Mesendoderm (in vitro differentiated cells): Measurements from ENCODE around the gene SSUH2.

Source experiments
- DNase-seq: peaks from one replicate; pipeline ENCODE4 v3.0.0; 2013
- H2AK5ac ChIP-seq: 2 replicates; pipeline ENCODE4 v1.6.1; 2013; ENCODE audit warnings: low read length, inconsistent platforms
- H2BK120ac ChIP-seq: 2 replicates; pipeline ENCODE4 v1.6.1; 2013; ENCODE audit warnings: low read depth, mild to moderate bottlenecking, low read length, moderate library complexity, mixed read lengths
- H2BK15ac ChIP-seq: replicated peaks from 2 replicates; pipeline ENCODE4 v1.6.1; 2013; ENCODE audit warnings: low read depth, mild to moderate bottlenecking, moderate library complexity
- H2BK5ac ChIP-seq: 2 replicates; pipeline ENCODE4 v1.6.1; 2013; ENCODE audit warnings: low read length, inconsistent platforms
- H3K18ac ChIP-seq: 2 replicates; pipeline ENCODE4 v1.6.1; 2013; ENCODE audit warnings: mild to moderate bottlenecking, low read length, mixed read lengths
- H3K23ac ChIP-seq: one replicate; pipeline ENCODE4 v1.6.1; 2013; ENCODE audit warnings: low read length
- H3K27ac ChIP-seq: 2 replicates; pipeline ENCODE4 v1.5.1; 2013; ENCODE audit warnings: low read depth, mild to moderate bottlenecking, inconsistent platforms, low read length, moderate library complexity
- H3K27me3 ChIP-seq: 2 replicates; pipeline ENCODE4 v1.6.1; 2013; ENCODE audit warnings: low read length, control low read depth, mild to moderate bottlenecking, inconsistent platforms; ENCODE audit not compliant: insufficient read depth, poor library complexity
- H3K36me3 ChIP-seq: 2 replicates; pipeline ENCODE4 v1.6.1; 2013; ENCODE audit warnings: low read length, inconsistent platforms; ENCODE audit not compliant: control insufficient read depth, insufficient read depth
- H3K4ac ChIP-seq: one replicate; pipeline ENCODE4 v1.6.1; 2013; ENCODE audit warnings: low read depth, mild to moderate bottlenecking, low read length, moderate library complexity
- H3K4me1 ChIP-seq: 2 replicates; pipeline ENCODE4 v1.6.1; 2013; ENCODE audit warnings: low read depth, low read length, inconsistent platforms; ENCODE audit not compliant: control insufficient read depth
- H3K4me2 ChIP-seq: 2 replicates; pipeline ENCODE4 v1.6.1; 2013; ENCODE audit warnings: low read length
- H3K4me3 ChIP-seq: 2 replicates; pipeline ENCODE4 v1.5.1; 2013; ENCODE audit warnings: mild to moderate bottlenecking, low read length
- H3K56ac ChIP-seq: one replicate; pipeline ENCODE4 v1.6.1; 2013; ENCODE audit warnings: low read length
- H3K79me1 ChIP-seq: 2 replicates; pipeline ENCODE4 v1.6.1; 2013; ENCODE audit warnings: low read length, inconsistent platforms
- H3K79me2 ChIP-seq: 2 replicates; pipeline ENCODE4 v1.6.1; 2013; ENCODE audit warnings: mild to moderate bottlenecking, low read length; ENCODE audit not compliant: control insufficient read depth, insufficient read depth
- H3K9ac ChIP-seq: 2 replicates; pipeline ENCODE4 v1.6.1; 2013; ENCODE audit warnings: low read length, inconsistent platforms
- H4K5ac ChIP-seq: one replicate; pipeline ENCODE4 v1.6.1; 2013; ENCODE audit warnings: low read length
- H4K8ac ChIP-seq: one replicate; pipeline ENCODE4 v1.6.1; 2013; ENCODE audit warnings: low read depth, mild to moderate bottlenecking, control low read depth, low read length, moderate library complexity
- WGBS: extraction: QIAGEN DNeasy Blood & Tissue Kit; methylation state at CpG from one replicate; pipeline ENCODE4 v1.1.7; 2013; ENCODE audit warnings: low lambda C conversion rate, missing lambda C conversion rate; ENCODE audit not compliant: insufficient coverage; ENCODE audit errors: extremely low coverage; 5-methylcytosine and 5-hydroxymethylcytosine counted together

The SSUH2 gene

DNA sequence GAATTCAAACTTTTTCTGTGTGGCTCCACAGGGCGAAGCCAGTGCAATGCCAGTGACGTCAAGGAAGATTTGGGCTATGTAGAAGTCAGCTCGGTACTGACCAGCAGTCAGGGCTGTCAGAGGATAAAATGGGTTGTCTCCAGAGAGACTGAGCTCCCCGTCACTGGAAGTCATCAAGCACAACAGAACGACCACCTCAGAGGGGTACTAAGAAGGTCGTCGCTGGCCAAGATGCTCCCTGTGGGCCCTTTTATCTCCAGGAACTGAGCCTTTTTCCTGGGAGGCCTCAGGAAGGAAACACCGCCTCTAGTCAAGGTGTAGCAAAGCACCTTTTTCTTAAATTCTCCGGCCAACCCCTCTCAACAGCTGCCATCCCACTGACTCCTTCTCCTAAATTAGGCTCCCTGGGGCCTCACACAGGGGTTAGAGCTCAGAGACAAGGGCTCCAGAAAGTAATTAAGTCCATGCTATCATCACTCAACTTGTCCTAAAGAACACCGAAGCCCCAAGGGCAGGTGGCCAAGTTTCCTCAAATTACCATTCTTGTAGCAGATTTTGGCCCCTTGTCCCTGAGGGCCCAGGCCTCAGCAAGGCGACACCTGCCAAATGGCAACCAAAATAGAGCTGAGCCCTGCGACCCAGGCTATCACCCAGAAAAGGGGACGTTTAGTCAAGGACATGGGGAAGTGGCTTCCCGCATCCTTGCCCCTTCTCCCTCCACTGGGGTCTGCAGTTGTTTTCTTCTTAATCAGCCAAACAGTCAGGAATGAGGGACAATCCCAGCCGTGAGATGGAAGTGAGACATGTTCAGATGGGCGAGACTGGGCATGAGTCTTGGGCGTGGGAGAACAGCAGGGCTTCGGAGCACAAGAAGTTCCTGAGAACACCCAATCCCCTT is 48.0 kb downstream of the SSUH2 start:
- Histone ChIP-seq H3K4me1 (no peaks in the 10 kb centered on the region), H3K9ac (no peak overlapping the region), H2BK15ac (no peak overlapping the region), H3K4me2 (no peak overlapping the region), H3K79me1 (no peaks in the 10 kb centered on the region), H3K18ac (no peak overlapping the region), H3K4me3 (no peak overlapping the region), H2BK5ac (no peak overlapping the region), H4K5ac (no peak overlapping the region), H3K4ac (no peak overlapping the region), H3K27ac (no peak overlapping the region), H3K23ac (no peak overlapping the region), H2BK120ac (no peak overlapping the region), H3K79me2 (no peaks in the 10 kb centered on the region), H3K36me3 (no peaks in the 10 kb centered on the region), H3K27me3 (no peaks in the 10 kb centered on the region), H3K56ac (no peak overlapping the region), H2AK5ac (no peak overlapping the region), H4K8ac (no peak overlapping the region)
- WGBS, result no CpG with 5 or more reads among the region's 18 CpGs
- DNase-seq, result no peak

DNA sequence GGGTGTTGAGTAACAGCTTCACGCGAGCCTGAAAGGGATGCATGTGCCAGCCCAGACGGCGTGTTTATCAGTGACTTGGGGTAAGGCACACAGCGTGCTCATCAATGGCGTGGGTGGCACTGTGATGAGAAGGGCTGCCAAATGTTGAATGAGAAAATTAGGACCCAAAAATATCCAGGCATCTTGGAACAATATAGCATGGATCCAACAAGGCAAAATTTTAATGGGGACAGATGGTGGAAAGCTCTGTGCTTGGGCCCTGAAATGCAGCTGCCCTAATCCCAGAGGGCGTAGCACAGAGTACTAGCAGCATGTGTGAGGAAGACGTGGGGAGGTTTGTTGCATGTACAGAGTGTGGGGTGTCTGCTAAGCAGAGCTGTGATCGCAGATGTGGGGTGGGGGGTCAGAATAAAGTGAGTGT is 48.9 kb downstream of the SSUH2 start:
- Histone ChIP-seq H3K23ac (no peak overlapping the region), H3K79me1 (no peaks in the 10 kb centered on the region), H3K27me3 (no peaks in the 10 kb centered on the region)

DNA sequence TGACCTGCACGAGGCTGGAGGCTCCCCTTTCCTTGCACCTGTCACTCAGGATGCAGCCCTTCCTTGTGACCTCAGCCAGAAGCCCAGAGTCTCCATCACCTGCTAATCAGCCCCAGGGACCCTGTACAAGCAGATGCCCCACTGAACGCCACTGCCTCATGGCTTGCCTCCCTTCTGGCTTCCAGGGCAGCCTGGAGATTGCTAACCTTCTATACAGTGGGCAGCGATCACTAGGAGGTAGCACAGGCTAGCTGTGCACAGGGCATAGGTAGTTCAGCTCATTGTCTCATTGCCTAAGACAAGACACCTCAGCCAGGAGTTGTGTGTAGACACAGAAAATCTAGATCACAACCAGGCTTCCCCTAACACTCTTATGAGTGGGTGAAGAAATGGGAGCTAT is 49.3 kb downstream of the SSUH2 start:
- Histone ChIP-seq H3K9ac (no peak overlapping the region), H2BK15ac (no peak overlapping the region), H3K18ac (no peak overlapping the region), H3K23ac (no peak overlapping the region), H2BK120ac (no peak overlapping the region), H3K79me2 (no peaks in the 10 kb centered on the region), H3K36me3 (no peaks in the 10 kb centered on the region), H4K5ac (no peak overlapping the region), H3K56ac (no peak overlapping the region), H3K4me1 (no peaks in the 10 kb centered on the region), H3K27me3 (no peaks in the 10 kb centered on the region), H3K4ac (no peak overlapping the region), H3K27ac (no peak overlapping the region), H4K8ac (no peak overlapping the region), H3K4me2 (no peak overlapping the region), H3K4me3 (no peak overlapping the region), H3K79me1 (no peaks in the 10 kb centered on the region), H2AK5ac (no peak overlapping the region), H2BK5ac (no peak overlapping the region)
- DNase-seq, result no peak
- no CpG with 5 or more reads among the region's 3 CpGs for WGBS

More for the DNA sequence above, 48.9 kb downstream of the SSUH2 start:
- Histone ChIP-seq H4K8ac (no peak overlapping the region), H3K4me3 (no peak overlapping the region), H2BK15ac (no peak overlapping the region), H3K4me2 (no peak overlapping the region), H3K4me1 (no peaks in the 10 kb centered on the region), H3K56ac (no peak overlapping the region), H3K79me2 (no peaks in the 10 kb centered on the region), H3K18ac (no peak overlapping the region), H3K9ac (no peak overlapping the region), H3K27ac (no peak overlapping the region), H2BK5ac (no peak overlapping the region), H2AK5ac (no peak overlapping the region), H2BK120ac (no peak overlapping the region), H3K4ac (no peak overlapping the region), H3K36me3 (no peaks in the 10 kb centered on the region), H4K5ac (no peak overlapping the region)
- no peak for DNase-seq
- WGBS, result no CpG with 5 or more reads among the region's 9 CpGs

DNA sequence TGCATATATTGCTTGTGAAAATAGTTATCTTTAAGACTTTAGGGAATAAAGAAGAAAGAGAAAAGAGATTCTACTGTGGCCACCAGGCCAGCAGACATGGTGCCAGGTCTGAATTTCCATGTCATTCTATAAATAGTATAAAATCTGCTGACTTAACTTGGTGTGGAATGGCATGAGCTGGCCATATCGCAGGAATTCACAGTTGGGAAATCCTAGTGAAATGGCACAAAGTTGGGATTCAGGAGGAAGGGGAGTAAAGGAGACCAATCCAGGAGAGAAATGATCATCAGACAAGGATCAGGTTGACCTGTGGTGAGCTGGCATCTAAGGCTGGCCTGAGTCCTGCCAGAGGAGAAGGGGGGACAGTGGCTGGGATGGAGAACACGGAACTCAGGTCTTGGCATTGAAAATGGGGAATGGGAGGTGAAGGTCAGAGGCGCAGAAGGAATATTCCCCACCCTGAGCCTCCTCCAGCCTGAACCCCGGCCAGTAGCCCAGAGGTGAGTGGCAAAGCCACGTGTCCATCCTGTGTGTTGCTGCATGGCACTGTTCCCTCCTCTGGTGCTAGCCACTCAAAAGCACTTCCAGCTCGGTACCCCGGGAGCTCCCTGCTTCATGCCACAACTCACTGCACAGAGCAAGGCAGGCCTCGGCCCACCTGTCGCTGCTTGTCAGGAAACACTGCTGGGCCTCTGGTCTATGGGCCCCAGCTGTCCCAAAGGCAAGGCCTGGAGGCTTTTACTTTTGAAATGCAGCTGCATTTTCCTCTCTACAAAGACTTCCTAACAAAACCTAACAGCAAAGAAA is 51.4 kb downstream of the SSUH2 start:
- Histone ChIP-seq H4K5ac (no peak overlapping the region), H2BK5ac (no peak overlapping the region), H3K56ac (no peak overlapping the region), H3K18ac (no peak overlapping the region), H3K4me1 (no peaks in the 10 kb centered on the region), H3K36me3 (no peaks in the 10 kb centered on the region), H2BK120ac (no peak overlapping the region), H3K79me1 (no peaks in the 10 kb centered on the region), H3K4me2 (no peak overlapping the region), H2AK5ac (no peak overlapping the region), H4K8ac (no peak overlapping the region), H3K23ac (no peak overlapping the region), H3K27me3 (no peaks in the 10 kb centered on the region), H3K4ac (no peak overlapping the region), H3K79me2 (no peaks in the 10 kb centered on the region), H3K27ac (no peak overlapping the region), H2BK15ac (no peak overlapping the region), H3K9ac (no peak overlapping the region), H3K4me3 (no peak overlapping the region)
- DNase-seq, result no peak
- no CpG with 5 or more reads among the region's 9 CpGs for WGBS

DNA sequence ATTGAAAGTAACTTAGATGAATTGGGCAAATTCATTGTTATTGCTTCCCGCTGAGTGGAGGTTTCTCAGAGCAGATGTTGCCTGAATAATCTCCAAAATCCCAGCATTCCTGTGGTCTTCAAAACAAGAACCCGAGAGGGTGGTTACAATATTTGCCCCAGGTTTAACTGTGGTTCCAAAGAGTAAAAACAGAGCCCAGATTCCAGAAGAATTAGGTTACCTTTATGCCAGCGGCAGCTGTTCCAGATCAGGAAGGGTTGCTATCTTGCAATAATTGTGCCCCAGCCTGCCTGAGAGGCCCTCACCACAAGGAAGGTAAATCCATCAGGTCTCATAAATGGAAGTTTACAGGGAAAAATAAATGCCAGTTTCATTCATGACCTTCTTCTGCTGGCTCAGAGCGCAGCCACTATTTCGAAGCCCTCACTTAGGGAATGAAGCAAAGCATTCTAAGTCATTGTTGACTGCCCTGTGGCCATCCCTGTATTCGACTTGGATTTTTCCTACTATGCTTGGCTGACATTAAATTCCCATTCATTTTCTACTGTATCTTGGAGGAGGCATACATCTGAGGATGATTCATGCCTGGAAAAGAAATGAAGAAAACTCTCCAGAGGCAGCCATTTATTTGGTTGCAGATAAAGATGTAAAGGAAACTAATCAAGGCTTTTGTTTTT is 54.6 kb downstream of the SSUH2 start:
- H3K56ac ChIP-seq, result no peak overlapping the region
- no peak overlapping the region for H4K5ac ChIP-seq
- H3K36me3 ChIP-seq, result no peaks in the 10 kb centered on the region
- no peak for DNase-seq
- no peak overlapping the region for H3K9ac ChIP-seq
- no peak overlapping the region for H3K4ac ChIP-seq
- no peak overlapping the region for H2BK15ac ChIP-seq
- no peak overlapping the region for H3K4me3 ChIP-seq
- H3K4me2 ChIP-seq, result no peak overlapping the region
- no peak overlapping the region for H3K27ac ChIP-seq
- no CpG with 5 or more reads among the region's 6 CpGs for WGBS
- H3K79me1 ChIP-seq, result no peaks in the 10 kb centered on the region
- H2AK5ac ChIP-seq, result no peak overlapping the region
- H2BK120ac ChIP-seq, result no peak overlapping the region
- H3K23ac ChIP-seq, result no peak overlapping the region
- H2BK5ac ChIP-seq, result no peak overlapping the region
- H3K79me2 ChIP-seq, result no peaks in the 10 kb centered on the region
- H3K4me1 ChIP-seq, result no peaks in the 10 kb centered on the region
- H4K8ac ChIP-seq, result no peak overlapping the region
- no peak overlapping the region for H3K18ac ChIP-seq
- H3K27me3 ChIP-seq, result no peaks in the 10 kb centered on the region
